PC-3 (cell line): ENCODE results near the gene CLDN20. TPM values are rescaled to one million over a fixed set of nuclear protein-coding genes. Genes with fewer than 3 reads are reported as not detected.

ENCODE experiments used
- ATAC-seq: fragments of 200-7000 bp; cut with Tn5 transposase; 2 replicates; pipeline ENCODE4 v1.9.1; 2020; ENCODE audit warnings: mild to moderate bottlenecking, moderate library complexity
- BruUV-seq: library from RNA; stranded (reverse); fragments of 400-500 nt; replicated peaks from 2 replicates; lab custom pipeline; 2021; lab: Mats Ljungman, UMichigan
- CTCF ChIA-PET: fragments of 300-600 bp; sonication (Branson Sonifier 250); formaldehyde crosslinking; loops from one replicate; lab custom pipeline; 2022; ENCODE audit warnings: antibody characterized with exemption; lab: Charles Lee
- POLR2A ChIA-PET: fragments of 300-600 bp; sonication (Branson Sonifier 250); formaldehyde crosslinking; loops from one replicate; lab custom pipeline; 2022; ENCODE audit warnings: antibody characterized with exemption; ENCODE audit not compliant: unreplicated experiment; lab: Charles Lee
- DNase-seq: peaks from one replicate; pipeline ENCODE4 v3.0.0-alpha.2; 2015
- H2AFZ ChIP-seq: fragments of 300-600 bp; sonication (generic); 2 replicates; pipeline ENCODE4 v1.6.0; 2016; ENCODE audit warnings: antibody characterized with exemption, low read length
- H3F3A ChIP-seq: fragments of 300-600 bp; sonication (generic); one replicate; pipeline ENCODE4 v1.6.0; 2017; ENCODE audit warnings: antibody characterized with exemption, low read length, control low read depth, mild to moderate bottlenecking; ENCODE audit not compliant: unreplicated experiment
- H3K27ac ChIP-seq: fragments of 300-600 bp; sonication (generic); 2 replicates; pipeline ENCODE4 v1.5.1; 2016; ENCODE audit warnings: mild to moderate bottlenecking, low read length
- H3K27me3 ChIP-seq: fragments of 300-600 bp; sonication (generic); 2 replicates; pipeline ENCODE4 v1.6.1; 2016; ENCODE audit warnings: low read length, mixed read lengths
- H3K36me3 ChIP-seq: fragments of 300-600 bp; sonication (generic); 2 replicates; pipeline ENCODE4 v1.6.1; 2016; ENCODE audit warnings: low read depth, mixed run types, low read length, mixed read lengths
- H3K4me1 ChIP-seq: fragments of 300-600 bp; sonication (generic); 2 replicates; pipeline ENCODE4 v1.5.1; 2016; ENCODE audit warnings: low read length; ENCODE audit not compliant: insufficient read depth
- H3K4me2 ChIP-seq: fragments of 300-600 bp; sonication (generic); 2 replicates; pipeline ENCODE4 v1.6.0; 2016; ENCODE audit warnings: low read length
- H3K4me3 ChIP-seq: fragments of 300-600 bp; sonication (generic); 2 replicates; pipeline ENCODE4 v1.5.1; 2016; ENCODE audit warnings: mild to moderate bottlenecking, low read length, mixed read lengths
- H3K79me2 ChIP-seq: fragments of 300-600 bp; sonication (generic); 2 replicates; pipeline ENCODE4 v1.6.1; 2017; ENCODE audit warnings: low read length, mixed read lengths
- H3K9ac ChIP-seq: fragments of 300-600 bp; sonication (generic); 2 replicates; pipeline ENCODE4 v1.6.0; 2016; ENCODE audit warnings: mild to moderate bottlenecking, low read length
- H3K9me2 ChIP-seq: fragments of 300-600 bp; sonication (generic); replicated peaks from 2 replicates; pipeline ENCODE4 v1.6.1; 2016; ENCODE audit warnings: mixed run types, low read length, mixed read lengths
- H3K9me3 ChIP-seq: fragments of 300-600 bp; sonication (generic); 2 replicates; pipeline ENCODE4 v1.6.1; 2016; ENCODE audit warnings: low read length, mixed read lengths
- H4K20me1 ChIP-seq: fragments of 300-600 bp; sonication (generic); 2 replicates; pipeline ENCODE4 v1.6.1; 2016; ENCODE audit warnings: low read length, mixed read lengths
- CTCF ChIP-seq: fragments of 300-600 bp; sonication (generic); conservative IDR thresholded peaks from 2 replicates; pipeline ENCODE4 v1.5.1; 2017; ENCODE audit warnings: antibody characterized with exemption, low read depth, mild to moderate bottlenecking, low read length
- EZH2 ChIP-seq: fragments of 300-600 bp; sonication (generic); IDR thresholded peaks from one replicate; pipeline ENCODE4 v1.6.1; 2017; ENCODE audit warnings: antibody characterized with exemption, mild to moderate bottlenecking, low read length; ENCODE audit not compliant: unreplicated experiment
- EZH2phosphoT487 ChIP-seq: fragments of 300-600 bp; sonication (generic); IDR thresholded peaks from 2 replicates; pipeline ENCODE4 v1.6.1; 2018; ENCODE audit warnings: mild to moderate bottlenecking, antibody characterized with exemption, low read length, borderline replicate concordance
- intact Hi-C: fragments of 100-400 bp; cut with micrococcal nuclease; formaldehyde crosslinking; loops from 2 replicates; pipeline ENCODE4 v1.9.0; 2023
- total RNA-seq: library from RNA; depleted of rRNA; stranded (reverse); fragments of >200 nt; gene quantifications from 2 replicates; pipeline ENCODE4 v1.2.3, GENCODE V29; 2014

CLDN20 gene
- total RNA-seq, 1 experiment from 2014 or later: not detected

DNA sequence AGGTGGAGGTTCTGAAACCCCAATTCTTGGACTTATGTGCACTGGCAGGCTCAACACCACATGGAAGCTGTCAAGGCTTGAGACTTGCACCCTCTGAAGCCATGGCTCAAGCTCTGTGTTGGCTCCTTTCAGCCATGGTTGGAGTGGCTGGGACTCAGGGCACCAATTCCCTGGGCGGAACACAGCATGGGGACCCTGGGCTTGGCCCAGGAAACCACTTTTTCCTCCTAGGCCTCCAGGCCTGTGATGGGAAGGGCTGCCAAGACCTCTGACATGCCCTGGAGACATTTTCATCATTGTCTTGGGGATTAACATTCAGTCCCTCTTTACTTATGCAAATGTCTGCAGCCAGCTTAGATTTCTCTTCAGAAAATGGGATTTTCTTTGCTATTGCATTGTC, 26.2 kb upstream of the CLDN20 start:
- Histone ChIP-seq H3K9ac (no peak overlapping the region), H3F3A (no peaks in the 10 kb centered on the region), H3K36me3 (no peaks in the 10 kb centered on the region), H3K4me2 (no peak overlapping the region), H2AFZ (no peak overlapping the region), H3K4me3 (no peak overlapping the region), H3K9me2 (no peaks in the 10 kb centered on the region), H3K4me1 (no peaks in the 10 kb centered on the region), H3K9me3 (no peaks in the 10 kb centered on the region), H3K27me3 (no peaks in the 10 kb centered on the region), H3K79me2 (no peaks in the 10 kb centered on the region), H4K20me1 (no peaks in the 10 kb centered on the region), H3K27ac (no peak overlapping the region)
- TF ChIP-seq CTCF (no peak), EZH2phosphoT487 (no peak), EZH2 (no peak)
- no peak for DNase-seq
- ChIA-PET CTCF (no interaction called here), POLR2A (no interaction called here)
- BruUV-seq: no TSS peak
- no peak for ATAC-seq
- intact Hi-C loops: no loop called here

- no peaks in the 10 kb centered on the region for H3K9me2 ChIP-seq
- ChIA-PET CTCF (no interaction called here), POLR2A (no interaction called here)
- no peak overlapping the region for H3K4me2 ChIP-seq
- H3K36me3 ChIP-seq: no peaks in the 10 kb centered on the region
- ATAC-seq: no peak
- no peak for DNase-seq
- no peaks in the 10 kb centered on the region for H3K9me3 ChIP-seq
- no peak overlapping the region for H3K27ac ChIP-seq
- BruUV-seq: no TSS peak
- TF ChIP-seq CTCF: no peak
- no peak for TF ChIP-seq EZH2phosphoT487
- no peak for TF ChIP-seq EZH2
- H4K20me1 ChIP-seq: no peaks in the 10 kb centered on the region
- no peaks in the 10 kb centered on the region for H3K79me2 ChIP-seq
- H3K4me3 ChIP-seq: no peak overlapping the region
- H2AFZ ChIP-seq: no peak overlapping the region
- no peaks in the 10 kb centered on the region for H3K27me3 ChIP-seq
- intact Hi-C loops: no loop called here
- no peaks in the 10 kb centered on the region for H3K4me1 ChIP-seq
- H3K9ac ChIP-seq: no peak overlapping the region
- H3F3A ChIP-seq: no peaks in the 10 kb centered on the region
Observed at GRCh38 chr6:155240905-155241600, 22.8 kb upstream of the CLDN20 start.

DNA sequence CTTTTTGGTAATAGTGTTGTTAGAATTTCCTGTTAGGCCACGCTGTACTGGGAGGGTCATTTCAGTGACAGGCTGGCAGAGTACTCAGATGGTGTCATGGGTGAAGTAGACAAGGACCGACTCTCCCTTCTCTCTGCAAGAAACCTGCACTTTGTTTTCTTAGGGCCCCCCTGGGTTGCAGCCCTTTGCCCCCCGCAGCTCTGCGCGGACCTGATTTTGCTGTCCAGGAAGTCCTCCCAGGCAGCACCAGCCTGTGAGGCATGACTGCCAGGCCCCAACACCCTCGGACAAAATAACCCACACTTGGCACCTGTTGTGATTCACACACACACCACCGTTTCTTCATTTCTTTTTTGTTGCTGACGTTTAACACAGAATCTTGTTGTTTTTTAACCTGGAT, 21.8 kb upstream of the CLDN20 start:
- Histone ChIP-seq H3K4me3 (no peak overlapping the region), H4K20me1 (no peaks in the 10 kb centered on the region), H3K27ac (no peak overlapping the region), H3K9me3 (no peaks in the 10 kb centered on the region), H3K4me1 (no peaks in the 10 kb centered on the region), H3K79me2 (no peaks in the 10 kb centered on the region), H3K27me3 (no peaks in the 10 kb centered on the region), H3K9ac (no peak overlapping the region), H3F3A (no peaks in the 10 kb centered on the region), H2AFZ (no peak overlapping the region), H3K9me2 (no peaks in the 10 kb centered on the region), H3K4me2 (no peak overlapping the region), H3K36me3 (no peaks in the 10 kb centered on the region)
- TF ChIP-seq EZH2 (no peak), CTCF (no peak), EZH2phosphoT487 (no peak)
- no peak for DNase-seq
- no TSS peak for BruUV-seq
- no peak for ATAC-seq
- intact Hi-C loops: no loop called here
- ChIA-PET POLR2A (no interaction called here), CTCF (no interaction called here)
